ENCODE results near the gene CNTNAP5.

The CNTNAP5 gene

DNA sequence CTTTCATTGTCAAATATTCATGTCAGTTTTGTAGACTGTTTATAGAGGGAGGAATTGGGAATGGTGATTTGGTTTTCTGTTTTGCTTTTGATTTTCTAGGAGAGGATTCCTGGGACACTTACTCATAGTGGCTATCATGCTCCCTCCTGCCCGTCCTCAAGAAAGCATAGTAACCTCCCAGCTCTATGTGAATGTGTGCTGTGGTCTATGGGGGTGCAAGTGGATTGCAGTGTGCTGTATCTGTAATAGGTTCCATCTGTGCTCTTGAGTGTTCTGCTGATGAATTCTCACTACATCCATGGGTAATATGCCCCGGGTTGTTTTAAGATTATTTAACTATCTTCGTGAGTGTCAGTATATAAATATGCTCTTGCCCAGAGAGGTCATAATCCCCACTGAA, 811.3 kb downstream of the CNTNAP5 start:
- DNase-seq: no peak

DNA sequence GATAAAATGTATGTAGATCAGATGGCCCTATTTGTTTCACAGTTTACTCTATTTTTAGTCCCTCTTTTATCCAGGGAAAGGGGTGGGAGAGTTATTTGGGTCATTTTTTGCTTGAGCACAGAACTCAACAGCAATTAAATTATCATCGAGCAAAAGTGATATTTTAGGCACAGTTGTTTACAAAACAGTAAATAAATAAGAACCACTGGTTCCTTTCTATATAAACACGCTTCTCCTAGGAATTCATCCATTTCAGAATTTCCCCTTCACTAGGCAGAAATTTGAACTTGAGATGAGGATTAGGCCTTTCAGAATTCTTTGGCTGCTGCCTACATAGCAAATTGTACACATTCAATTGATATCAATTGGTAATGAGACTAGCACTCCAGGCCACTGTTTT, 812.4 kb downstream of the CNTNAP5 start:
- no peak for DNase-seq

DNA sequence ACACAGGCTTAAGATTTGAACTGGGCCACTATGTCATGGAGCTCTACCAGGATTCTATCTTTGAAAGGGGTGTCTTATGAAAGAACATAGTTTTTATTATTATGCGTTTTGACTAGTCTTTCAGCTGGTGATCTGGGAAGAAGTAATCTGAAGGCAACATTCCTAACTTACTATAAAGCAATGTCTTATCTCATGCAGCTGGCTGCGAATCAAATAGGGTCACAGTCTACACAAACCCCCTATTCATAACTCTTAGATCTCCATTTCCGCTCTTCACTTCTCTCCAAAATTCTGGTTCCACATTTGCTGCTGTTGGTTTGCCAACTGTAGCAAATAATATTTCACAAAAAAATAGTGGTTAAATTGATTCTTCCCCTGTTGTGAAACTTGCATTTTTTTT, 813.3 kb downstream of the CNTNAP5 start:
- no peak for DNase-seq

DNA sequence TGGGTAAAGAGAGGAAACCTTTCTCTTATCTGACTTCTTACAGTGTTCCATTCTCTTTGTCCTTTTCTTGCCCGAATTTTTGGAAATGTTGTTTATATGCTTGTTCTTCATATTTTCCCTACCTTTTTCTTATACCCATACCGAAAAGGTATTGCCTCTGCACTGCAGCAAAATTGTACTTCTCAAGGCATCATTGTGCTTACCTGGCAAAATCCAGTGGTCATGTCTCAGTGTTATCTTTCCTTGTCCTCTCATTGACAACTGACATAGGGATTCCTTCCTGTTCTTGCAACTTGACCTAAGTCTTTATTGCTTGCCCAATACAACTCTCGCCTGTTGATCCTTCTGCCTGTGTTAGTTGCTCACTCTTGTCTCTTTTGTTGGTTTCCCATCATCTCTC, 842.2 kb downstream of the CNTNAP5 start:
- no peak for DNase-seq

DNA sequence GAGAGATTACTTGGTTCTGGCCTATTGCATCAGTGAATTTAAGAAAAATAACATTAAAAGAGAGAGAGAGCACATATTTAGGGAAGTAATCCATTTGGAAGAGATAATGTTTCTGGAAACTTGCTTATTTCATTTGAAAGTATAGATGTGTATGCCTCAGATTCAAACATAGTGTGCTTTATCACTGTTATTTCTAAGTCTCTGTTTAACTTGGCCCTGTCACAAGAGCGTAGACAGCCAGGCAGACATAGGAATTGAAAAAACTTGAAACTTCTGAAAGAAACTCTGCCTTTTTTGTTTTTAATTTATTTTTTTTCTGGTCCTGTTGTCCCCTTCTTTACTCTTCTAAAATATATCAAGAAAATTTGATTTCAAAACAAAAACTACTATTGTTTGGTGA, 849.1 kb downstream of the CNTNAP5 start:
- DNase-seq: no peak

DNA sequence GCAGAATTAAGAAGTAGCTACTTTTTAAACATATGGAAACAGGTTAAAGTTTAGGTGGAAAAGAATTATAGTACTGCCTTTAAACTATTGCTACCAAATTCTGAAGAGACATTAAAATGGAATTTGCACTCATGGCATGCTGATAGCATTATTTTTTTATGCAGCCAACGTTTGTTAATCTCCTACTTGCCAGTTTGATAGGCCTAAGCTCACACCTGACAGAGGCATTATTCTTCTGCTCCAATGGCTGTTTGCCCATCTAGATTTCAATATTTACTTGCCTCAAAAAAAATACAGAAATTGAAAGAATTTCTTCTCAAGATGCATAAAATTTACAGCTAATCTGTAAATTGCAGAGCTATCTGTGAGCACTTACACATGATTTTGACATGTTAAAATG, 849.6 kb downstream of the CNTNAP5 start:
- DNase-seq: no peak

DNA sequence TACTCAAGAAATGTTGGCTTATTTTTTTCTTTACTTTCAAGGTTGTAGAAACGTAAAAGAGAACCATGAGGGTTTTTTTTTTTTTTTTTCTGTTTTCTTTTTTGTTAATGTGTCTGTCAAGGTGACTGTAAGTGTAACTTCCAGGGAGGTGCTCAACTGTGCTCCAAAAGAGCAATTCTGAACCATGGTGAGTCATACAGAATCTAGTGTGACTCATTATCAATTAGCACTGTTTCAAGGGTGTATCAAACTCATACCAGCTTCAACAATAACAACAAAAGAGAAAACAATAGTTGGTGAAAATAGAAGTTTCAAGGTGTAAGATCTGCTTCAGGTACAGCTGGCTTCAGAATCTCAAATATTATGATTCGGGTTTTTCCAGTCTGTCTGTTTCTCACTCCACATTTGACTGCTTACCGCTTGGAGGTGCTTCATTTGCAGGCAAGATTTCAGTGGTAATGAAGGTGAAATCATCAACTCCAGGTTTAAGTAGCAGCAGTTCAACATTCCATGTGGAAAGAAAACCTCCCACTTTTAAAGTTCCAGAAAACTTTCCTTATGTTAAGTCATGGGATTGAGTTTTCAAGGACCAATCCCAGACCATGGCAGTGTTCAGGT, 850.6 kb downstream of the CNTNAP5 start:
- peak in 1 of 5 experiments; percentile 44 for DNase-seq

DNA sequence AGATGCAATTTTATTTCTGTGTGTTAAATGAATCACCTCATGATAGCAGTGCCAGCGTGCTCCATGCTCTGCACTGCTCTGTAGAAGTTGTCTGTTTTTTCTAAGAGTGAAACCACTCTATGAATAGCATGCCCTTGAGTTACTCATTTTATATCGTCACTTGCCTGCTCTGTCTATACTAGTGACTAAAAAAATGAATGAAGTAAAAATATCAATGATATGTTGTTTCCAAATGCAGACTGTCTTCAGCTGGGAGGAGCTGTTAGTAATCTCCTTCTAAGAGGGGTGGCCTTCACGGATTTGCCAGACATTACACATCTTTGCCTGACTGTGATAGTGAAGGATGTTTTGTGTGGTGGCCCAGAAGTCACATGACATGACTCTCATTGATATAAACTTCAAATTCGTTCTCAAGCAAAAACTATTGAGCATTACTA, 852.1 kb downstream of the CNTNAP5 start:
- peak in 1 of 5 experiments; percentile 11 for DNase-seq

DNA sequence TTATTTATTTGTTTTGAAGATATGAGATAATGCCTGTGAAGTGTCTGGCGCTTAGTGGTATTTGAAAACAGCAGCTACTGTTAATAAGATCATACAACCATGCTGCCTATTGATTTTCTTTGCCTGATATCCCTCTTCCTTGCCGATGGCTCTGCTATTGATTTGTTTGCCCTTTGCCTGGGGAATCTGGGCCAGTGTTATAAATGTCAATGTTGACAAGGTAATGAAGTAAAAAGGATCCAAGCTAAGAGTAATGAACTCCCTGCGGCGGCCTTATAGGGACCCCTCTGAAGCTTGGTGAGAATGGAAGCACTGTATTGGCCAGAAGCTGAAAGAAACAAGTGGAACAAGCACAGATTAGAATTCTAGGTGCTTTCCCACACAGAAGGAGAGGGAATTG, 854.6 kb downstream of the CNTNAP5 start:
- no peak for DNase-seq

DNA sequence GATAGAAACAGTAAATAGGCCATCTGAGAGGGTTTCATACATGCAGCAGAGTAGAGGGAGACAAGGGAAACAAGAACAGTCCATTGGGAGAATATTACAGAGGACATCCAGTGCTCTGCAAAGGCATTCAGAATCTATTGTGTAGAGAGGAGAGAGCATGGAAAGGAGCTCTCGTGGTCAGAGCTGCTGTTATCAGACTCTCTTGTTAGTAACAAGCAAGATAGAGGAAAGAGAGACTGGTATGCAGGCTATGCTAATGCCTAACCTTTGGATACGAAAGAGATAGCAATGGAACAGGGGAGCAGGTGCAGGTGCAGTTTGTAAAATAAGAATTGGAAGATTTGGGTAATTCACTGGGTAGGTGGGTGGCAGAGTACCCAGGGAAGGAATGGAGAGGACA, 855.9 kb downstream of the CNTNAP5 start:
- DNase-seq: no peak

DNA sequence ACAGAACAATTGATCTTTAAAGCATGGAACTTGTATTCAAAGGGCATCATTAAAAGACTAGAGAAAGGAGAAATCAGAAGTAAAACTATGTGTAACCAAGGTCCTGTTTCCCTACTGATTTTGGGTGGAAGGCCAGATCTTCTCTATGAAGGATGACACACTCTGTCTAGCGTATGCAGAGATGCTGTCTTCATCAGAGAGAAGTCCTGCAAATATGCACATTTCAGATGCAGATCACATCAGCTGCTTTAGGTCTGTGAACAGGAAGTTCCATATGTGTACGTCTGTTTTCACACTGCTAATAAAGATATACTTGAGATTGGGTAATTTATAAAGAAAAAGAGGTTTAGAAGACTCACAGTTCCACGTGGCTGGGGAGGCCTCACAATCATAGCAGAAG, 857.3 kb downstream of the CNTNAP5 start:
- DNase-seq: no peak

DNA sequence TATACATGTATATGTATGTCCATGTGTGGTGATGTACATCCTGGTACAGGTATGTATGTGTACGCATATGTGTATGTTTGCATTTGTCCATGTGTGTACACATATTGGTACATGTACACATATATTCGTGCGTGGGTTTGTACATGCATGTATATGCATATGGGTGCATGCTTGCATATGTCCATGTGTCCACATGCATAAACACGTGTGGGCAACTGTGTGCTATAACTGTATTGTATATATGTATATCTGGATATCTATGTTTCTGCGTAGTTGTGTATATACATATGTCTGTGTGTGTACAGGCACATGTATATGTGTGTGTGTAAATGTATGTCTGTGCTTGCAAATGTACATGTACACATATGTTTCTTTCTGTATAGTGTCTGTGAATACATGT, 858.5 kb downstream of the CNTNAP5 start:
- DNase-seq: no peak

DNA sequence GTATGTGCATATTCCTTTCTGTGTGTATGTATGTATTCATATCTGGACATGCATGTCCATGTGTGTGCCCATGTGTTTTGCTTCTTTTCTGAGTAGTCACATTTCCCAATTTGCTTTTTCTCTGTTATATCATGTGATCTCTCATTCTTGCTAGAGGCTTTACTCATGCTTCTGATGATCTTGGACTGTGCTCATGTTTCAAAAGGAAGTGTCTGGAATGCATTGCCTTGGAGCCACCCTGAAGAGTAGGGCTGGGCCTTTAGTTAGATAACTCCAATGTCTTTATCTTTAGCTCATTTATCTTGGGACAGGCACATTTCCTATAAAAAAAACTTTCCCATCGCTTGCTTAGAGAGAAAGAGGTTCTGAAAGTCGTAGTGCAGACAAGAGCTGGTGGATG, 859.2 kb downstream of the CNTNAP5 start:
- no peak for DNase-seq

DNA sequence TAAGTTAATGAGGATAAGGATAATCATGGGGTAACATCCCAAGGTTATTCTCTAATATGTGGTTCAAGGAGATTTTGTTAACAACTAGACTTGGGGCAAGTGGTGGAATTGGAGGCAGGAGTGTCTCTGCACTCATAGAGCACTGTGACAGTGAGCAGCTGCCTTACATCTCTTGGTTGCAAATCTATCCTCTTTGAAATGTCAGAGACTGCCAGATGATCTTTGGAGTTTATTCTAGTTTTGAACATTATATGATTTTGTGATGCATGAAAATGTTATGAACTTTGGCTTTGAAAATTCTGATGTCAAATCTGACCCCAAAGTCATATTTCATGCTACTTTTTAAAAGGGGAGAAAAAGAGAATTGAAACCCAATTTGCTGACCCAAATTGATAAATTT, 861.1 kb downstream of the CNTNAP5 start:
- no peak for DNase-seq

DNA sequence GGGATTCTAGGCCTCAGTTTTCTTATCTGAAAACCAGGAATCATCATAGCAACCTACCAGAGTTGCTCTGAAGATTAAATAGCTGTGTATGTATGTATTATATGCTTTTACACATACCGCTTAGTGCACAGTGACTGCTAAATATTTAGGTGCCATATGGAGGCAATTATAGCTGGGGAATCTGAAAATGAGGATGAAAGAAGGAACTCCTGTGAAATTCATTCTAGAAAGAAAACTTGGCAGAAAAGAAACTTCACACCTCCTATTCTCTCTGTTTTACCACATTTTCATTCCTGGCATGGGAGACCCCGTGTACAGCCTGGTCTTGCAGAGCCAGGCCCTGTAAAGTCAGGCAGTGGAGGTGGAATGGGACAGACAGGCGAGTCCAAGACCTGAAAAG, 862.4 kb downstream of the CNTNAP5 start:
- no peak for DNase-seq

DNA sequence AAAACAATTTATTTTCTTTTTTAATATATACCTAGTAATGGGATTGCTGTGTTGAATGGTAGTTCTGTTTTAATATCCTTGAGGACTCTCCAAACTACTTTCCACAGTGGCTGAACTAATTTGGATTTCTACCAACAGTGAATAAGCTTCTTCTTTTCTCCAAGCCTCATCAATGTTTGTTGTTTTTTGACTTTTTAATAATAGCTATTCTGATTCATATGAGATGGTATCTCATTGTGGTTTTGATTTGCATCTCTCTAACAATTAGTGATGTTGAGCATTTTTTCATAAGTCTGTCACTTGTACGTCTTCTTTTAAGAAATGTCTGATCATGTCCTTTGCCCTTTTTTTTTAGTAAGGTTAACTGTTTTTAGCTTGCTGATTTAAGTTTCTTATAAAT, 863.3 kb downstream of the CNTNAP5 start:
- DNase-seq: no peak

DNA sequence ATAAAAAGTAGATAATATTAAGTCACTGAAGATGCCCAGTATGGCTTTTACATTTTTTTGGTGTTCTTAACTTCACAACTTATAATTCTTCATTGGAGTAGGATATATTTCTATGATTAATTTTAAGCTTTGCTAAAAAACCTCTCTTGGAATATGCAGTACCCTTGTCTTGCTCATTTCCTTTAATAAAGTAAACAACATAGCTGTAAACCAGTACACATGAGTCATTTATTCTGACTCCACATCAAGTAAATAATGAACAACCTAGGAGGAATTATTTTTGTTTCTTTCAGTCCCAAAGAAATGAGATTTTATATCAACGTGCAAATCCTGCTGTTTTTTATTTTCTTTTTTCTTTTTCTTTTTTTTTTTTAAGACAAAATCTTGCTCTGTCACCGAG, 869.1 kb downstream of the CNTNAP5 start:
- no peak for DNase-seq

DNA sequence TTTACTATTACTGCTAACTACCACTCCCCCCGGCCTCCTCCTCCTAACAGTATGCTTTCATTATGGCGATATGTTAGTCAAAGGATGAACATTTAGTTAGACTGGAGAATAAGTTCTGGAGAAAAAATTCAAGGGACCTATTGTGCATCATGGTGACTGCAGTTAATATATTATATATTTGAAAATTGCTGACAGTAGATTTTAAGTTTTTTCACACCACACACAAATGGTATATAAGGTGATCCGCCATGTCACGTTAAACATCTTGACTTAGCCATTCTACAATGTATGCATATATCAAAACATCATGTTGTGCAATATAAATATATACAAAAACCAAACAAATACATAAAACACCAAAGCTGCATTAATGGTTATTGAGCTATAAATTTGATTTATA, 873.7 kb downstream of the CNTNAP5 start:
- DNase-seq: no peak

DNA sequence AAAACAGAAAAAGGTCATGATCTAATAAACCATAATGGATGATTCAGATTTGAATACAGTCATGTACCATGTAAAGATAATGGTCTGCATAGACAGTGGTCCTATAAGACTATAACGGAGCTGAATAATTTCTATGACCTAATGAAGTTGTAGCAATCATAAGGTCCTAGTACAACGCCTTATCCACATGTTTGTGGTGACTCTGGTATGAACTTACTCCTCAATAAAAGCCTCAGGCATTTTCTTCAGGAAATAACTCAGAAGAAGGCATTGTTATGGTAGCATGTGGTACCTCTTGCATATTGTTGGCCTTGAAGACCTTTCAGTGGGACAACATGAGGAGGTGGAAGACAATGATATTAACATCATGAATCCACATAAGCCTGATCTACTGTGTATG, 883.3 kb downstream of the CNTNAP5 start:
- no peak for DNase-seq

DNA sequence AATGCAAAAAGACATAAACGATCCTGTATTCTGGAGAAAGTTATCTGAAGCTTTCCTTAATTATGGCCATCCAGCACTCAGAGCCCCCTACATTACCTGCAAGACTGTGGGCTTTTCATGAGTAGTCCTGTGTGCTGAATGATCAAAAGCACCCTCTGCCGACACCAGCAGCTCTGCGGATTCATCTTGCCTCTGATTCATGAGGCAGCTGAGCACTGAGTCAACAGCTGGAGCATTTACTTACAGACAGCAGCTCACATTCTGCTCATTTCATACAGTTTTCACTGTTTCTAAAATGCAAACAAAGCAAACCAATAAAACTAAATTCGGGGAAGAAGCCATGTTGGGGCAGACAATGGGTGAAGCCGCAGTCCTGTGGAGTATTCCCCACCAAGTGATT, 886.5 kb downstream of the CNTNAP5 start:
- no peak for DNase-seq

DNA sequence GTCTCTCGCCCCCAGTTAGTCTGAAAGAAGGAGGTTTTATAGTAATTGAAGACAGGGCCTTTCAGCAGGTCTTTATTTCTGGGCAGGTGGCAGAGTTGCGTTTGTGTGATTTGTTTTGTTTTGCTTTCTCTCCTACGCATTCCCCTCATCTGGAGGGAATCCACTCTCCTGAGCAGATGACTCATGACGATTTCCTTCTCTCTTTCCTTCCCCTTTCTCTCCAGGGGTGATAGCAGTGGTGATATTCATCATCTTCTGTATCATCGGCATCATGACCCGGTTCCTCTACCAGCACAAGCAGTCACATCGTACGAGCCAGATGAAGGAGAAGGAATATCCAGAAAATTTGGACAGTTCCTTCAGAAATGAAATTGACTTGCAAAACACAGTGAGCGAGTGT, 888.8 kb downstream of the CNTNAP5 start:
- DNase-seq: no peak

DNA sequence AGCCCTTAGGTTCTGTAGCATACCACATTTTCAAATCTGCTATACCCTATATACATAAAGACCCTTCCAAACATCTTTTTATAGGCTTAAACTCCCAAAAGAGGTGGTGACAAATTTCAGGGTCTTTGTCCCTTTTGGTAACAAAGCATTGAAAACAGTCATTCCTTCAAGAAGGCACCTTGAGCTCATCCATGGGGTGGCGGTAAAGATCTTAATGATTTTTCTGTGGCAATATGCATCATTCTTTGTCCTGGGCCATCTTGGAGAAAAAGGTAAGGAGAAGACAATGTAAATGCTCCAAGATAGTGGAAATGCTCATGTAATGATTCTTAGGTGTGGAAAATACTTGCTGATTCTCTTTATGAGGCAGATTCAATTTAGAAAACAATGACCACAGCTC, 890.5 kb downstream of the CNTNAP5 start:
- no peak for DNase-seq

DNA sequence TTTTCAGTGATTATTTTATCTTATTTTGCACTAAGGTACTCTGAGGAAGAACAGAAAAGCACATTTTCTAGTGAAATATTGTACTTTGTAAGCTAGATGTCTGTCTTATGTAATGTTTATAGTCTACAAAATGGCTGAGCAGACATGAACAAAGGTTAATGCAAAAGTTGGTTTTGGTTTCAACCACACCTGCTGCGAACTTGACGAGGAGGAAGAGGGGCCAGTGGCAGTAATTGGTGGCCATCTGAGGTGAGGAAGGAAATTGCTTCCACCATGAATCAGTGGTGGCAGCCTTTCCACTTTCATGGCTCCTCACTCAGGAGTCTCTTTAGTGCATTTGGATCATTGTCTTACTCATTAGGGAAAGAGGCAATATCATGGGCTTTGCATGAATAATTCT, 894.2 kb downstream of the CNTNAP5 start:
- DNase-seq: no peak

DNA sequence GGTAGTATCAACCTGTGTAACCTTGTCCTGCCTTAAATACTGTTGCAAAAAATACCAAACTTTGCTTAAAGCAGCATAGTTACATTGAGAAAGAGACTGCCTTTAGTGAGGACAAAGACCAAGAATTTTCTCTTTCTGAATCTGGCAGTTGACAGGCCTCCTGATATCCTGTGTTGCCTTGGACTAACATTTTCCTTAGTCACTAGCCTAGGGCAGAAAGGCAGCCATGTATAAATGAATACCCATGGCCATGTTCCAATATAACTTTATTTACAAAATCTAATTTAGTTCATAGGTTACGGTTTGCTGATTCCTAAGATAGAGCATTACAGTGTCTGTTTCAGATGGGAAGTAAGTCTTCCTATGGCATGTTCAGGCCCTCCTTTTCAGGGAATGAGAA, 895.4 kb downstream of the CNTNAP5 start:
- DNase-seq: no peak

DNA sequence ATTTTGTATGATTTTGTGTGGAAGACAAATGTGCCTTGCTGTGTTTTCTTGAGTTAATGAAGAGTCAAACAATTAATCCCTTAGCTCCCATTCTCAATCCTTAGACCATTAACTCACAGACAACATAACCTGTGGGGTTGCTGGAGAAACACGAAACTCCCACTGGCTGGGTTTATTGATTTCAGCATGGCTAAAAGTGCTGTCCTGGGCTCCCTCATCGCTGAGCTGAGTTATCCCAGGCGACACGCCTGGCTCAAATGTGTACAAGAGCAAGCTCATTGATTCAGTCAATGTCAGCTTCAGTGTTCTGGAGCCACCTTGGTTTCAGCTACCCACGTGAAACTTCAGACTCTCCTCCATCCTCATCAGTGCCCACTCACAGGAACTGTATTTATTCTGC, 896.1 kb downstream of the CNTNAP5 start:
- DNase-seq: no peak

DNA sequence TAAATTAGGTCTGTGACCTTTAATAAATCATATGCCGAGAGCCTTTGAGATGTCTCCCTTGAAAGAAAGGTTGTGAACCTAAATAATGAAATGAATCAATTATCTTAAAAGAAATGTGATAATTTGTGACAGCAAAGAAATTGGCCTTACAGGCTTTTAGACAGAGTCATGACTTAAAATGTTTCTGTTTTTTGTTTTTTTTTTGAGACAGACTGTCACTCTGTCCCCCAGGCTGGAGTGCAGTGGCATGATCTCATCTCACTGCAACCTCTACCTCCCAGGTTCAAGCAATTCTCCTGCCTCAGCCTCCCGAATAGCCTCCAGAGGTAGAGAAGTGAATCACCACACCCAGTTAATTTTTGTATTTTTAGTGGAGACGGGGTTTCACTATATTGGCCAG, 898.0 kb downstream of the CNTNAP5 start:
- no peak for DNase-seq

Measured in T-helper 2 cell (primary cell).